ENCODE data around the gene IGSF6.

IGSF6 gene

DNA sequence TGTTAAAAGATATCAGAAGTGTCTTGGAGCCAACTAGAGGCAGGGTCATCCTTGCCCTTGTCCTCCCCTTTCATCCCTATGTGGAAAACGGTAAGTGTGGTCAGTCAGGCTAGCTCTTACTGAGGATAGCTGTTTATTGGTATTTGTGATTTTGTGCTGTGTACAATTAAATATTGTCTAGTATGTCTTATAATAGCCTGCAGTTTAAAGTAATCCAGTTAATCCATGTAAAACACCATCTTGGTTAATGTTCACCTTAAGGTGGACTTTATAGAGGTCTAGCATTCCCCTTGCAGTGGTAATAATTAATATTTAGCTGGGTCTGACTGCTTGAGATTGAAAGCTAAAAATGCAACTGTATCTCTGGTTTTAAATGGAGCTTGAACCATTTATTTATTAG, 27.4 kb downstream of the IGSF6 start:
- no peaks in the 10 kb centered on the region for H3K27me3 ChIP-seq (ENCODE audit: insufficient read depth, poor library complexity, severe bottlenecking)
- H3K27ac ChIP-seq (ENCODE audit: poor library complexity, severe bottlenecking): peak overlapping the region; percentile 84
- ATAC-seq (ENCODE audit: low read depth) (no peak), DNase-seq (ENCODE audit: low spot score) (no peak)
- no peak overlapping the region for H3K4me3 ChIP-seq (ENCODE audit: severe bottlenecking)
- H3K4me1 ChIP-seq (ENCODE audit: insufficient read depth, poor library complexity, severe bottlenecking): peaks cover 19% of the 10 kb centered on the region
- TF ChIP-seq, protein P1, sequence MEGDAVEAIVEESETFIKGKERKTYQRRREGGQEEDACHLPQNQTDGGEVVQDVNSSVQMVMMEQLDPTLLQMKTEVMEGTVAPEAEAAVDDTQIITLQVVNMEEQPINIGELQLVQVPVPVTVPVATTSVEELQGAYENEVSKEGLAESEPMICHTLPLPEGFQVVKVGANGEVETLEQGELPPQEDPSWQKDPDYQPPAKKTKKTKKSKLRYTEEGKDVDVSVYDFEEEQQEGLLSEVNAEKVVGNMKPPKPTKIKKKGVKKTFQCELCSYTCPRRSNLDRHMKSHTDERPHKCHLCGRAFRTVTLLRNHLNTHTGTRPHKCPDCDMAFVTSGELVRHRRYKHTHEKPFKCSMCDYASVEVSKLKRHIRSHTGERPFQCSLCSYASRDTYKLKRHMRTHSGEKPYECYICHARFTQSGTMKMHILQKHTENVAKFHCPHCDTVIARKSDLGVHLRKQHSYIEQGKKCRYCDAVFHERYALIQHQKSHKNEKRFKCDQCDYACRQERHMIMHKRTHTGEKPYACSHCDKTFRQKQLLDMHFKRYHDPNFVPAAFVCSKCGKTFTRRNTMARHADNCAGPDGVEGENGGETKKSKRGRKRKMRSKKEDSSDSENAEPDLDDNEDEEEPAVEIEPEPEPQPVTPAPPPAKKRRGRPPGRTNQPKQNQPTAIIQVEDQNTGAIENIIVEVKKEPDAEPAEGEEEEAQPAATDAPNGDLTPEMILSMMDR (IDR thresholded peaks at IDR 0.05; ENCODE audit: poor library complexity, severe bottlenecking): no peak
- H3K36me3 ChIP-seq (ENCODE audit: low read depth): peaks cover 68% of the 10 kb centered on the region
- H3K9me3 ChIP-seq (ENCODE audit: severe bottlenecking): no peaks in the 10 kb centered on the region

DNA sequence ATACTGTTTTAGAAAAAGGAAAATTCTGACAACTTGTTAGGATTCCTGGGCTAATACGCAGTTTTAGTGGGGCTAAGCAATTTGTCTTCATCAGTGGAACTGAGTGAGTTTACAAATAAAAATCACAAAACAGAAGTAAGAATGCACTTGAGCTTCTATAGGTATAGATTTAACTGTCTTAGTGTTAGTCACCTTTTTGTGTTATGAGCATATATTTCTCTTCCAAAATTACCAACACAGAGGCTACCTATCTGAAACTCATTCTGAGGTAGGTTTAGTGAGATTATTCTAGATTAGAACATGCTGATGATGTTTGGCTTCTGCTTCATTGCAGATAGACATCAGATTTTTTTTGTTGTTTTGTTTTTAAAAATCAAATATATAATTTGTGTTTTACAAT, 29.9 kb downstream of the IGSF6 start:
- H3K4me1 ChIP-seq (ENCODE audit: insufficient read depth, poor library complexity, severe bottlenecking): peaks cover 19% of the 10 kb centered on the region
- TF ChIP-seq, protein P1 (IDR thresholded peaks at IDR 0.05; ENCODE audit: poor library complexity, severe bottlenecking): no peak
- no peak overlapping the region for H3K27ac ChIP-seq (ENCODE audit: poor library complexity, severe bottlenecking)
- H3K4me3 ChIP-seq (ENCODE audit: severe bottlenecking): no peak overlapping the region
- no peak for DNase-seq (ENCODE audit: low spot score)
- ATAC-seq (ENCODE audit: low read depth): no peak
- no peaks in the 10 kb centered on the region for H3K9me3 ChIP-seq (ENCODE audit: severe bottlenecking)
- H3K36me3 ChIP-seq (ENCODE audit: low read depth): peaks cover 60% of the 10 kb centered on the region
- H3K27me3 ChIP-seq (ENCODE audit: insufficient read depth, poor library complexity, severe bottlenecking): no peaks in the 10 kb centered on the region

DNA sequence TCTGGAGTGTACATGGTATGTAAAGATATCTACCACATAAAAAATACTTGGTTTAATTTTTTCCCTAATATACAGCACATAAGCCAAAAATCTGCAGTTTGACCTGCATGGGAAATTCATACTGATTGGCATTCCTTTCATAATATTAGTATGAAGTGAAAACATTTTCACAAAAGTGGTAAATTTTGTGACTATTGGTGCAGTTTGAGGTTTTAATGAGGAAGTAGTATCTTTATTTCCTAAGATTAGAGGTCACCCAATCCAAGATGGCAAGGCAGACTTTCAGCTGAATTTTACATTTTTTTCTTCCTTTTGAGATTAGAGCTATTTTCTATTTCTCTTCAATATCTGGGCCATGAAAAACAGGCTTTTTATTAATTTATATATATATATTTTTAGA, 31.8 kb downstream of the IGSF6 start:
- H3K9me3 ChIP-seq (ENCODE audit: severe bottlenecking): no peaks in the 10 kb centered on the region
- peaks cover 59% of the 10 kb centered on the region for H3K36me3 ChIP-seq (ENCODE audit: low read depth)
- H3K4me1 ChIP-seq (ENCODE audit: insufficient read depth, poor library complexity, severe bottlenecking): peaks cover 3% of the 10 kb centered on the region
- no peaks in the 10 kb centered on the region for H3K27me3 ChIP-seq (ENCODE audit: insufficient read depth, poor library complexity, severe bottlenecking)
- H3K27ac ChIP-seq (ENCODE audit: poor library complexity, severe bottlenecking): no peak overlapping the region
- no peak for ATAC-seq (ENCODE audit: low read depth)
- DNase-seq (ENCODE audit: low spot score): no peak
- TF ChIP-seq, protein P1 (IDR thresholded peaks at IDR 0.05; ENCODE audit: poor library complexity, severe bottlenecking): no peak
- no peak overlapping the region for H3K4me3 ChIP-seq (ENCODE audit: severe bottlenecking)

DNA sequence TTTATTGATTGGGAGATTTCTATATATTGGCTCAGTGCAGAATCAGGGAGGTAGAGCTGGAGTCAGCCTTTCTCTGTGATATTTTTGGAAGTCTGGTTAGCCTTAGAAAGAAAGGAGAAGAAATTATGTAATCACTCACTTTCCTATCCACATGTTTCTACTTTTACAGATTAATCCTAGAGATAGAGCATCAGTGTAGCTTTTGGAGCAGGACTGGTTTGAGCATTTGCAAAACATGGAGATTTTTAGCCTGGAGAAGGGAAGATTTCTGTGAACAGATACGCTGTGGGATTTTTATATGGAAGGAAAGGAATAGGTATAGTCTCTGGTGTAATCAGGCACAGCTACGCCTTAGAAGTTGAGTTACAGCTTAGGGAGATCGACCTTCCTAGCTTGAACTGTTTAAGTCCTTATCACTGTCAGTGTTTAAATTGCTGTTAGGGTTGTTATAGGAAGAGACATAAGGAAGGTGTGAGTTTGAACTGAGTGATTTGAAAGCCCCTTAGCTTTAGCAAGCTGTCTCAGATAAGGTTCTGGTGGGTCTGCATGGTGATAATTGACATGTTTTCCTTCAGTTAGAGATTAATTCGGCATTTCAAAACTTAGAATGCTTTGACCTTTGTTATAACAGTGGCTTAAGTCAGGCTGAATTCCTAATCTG, 32.5 kb downstream of the IGSF6 start:
- DNase-seq (ENCODE audit: low spot score): no peak

DNA sequence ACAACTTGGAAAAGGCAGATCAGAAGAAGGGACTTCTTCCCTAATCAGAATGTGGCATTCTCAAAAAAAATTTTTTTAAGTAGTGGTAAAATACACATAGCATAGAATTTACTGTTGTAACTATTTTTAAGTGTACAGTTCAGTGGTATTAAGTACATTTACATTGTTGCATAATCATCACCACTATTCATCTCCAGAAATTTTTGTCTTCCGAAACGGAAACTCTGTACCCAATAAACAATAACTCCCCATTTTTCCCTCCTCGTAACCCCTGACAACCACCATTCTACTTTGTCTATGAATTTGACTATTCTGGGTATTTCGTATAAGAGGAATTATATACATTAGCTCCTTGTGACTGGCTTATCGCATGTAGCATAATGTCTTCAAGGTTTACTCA, 34.1 kb downstream of the IGSF6 start:
- H3K9me3 ChIP-seq (ENCODE audit: severe bottlenecking): no peaks in the 10 kb centered on the region
- H3K36me3 ChIP-seq (ENCODE audit: low read depth): peaks cover 47% of the 10 kb centered on the region
- DNase-seq (ENCODE audit: low spot score): no peak
- H3K27ac ChIP-seq (ENCODE audit: poor library complexity, severe bottlenecking): no peak overlapping the region
- no peak for ATAC-seq (ENCODE audit: low read depth)
- TF ChIP-seq, protein P1 (IDR thresholded peaks at IDR 0.05; ENCODE audit: poor library complexity, severe bottlenecking): no peak
- no peak overlapping the region for H3K4me3 ChIP-seq (ENCODE audit: severe bottlenecking)
- no peaks in the 10 kb centered on the region for H3K27me3 ChIP-seq (ENCODE audit: insufficient read depth, poor library complexity, severe bottlenecking)
- no peaks in the 10 kb centered on the region for H3K4me1 ChIP-seq (ENCODE audit: insufficient read depth, poor library complexity, severe bottlenecking)

More for the DNA sequence above, 32.5 kb downstream of the IGSF6 start:
- Histone ChIP-seq H3K36me3 (ENCODE audit: low read depth) (peaks cover 53% of the 10 kb centered on the region), H3K4me1 (ENCODE audit: insufficient read depth, poor library complexity, severe bottlenecking) (no peaks in the 10 kb centered on the region), H3K27ac (ENCODE audit: poor library complexity, severe bottlenecking) (no peak overlapping the region), H3K9me3 (ENCODE audit: severe bottlenecking) (no peaks in the 10 kb centered on the region), H3K27me3 (ENCODE audit: insufficient read depth, poor library complexity, severe bottlenecking) (no peaks in the 10 kb centered on the region), H3K4me3 (ENCODE audit: severe bottlenecking) (no peak overlapping the region)
- no peak for ATAC-seq (ENCODE audit: low read depth)
- TF ChIP-seq, protein P1 (IDR thresholded peaks at IDR 0.05; ENCODE audit: poor library complexity, severe bottlenecking): no peak
